DND-41 (cell line): ENCODE results near the gene LHX2.

ENCODE experiments used
- EZH2 ChIP-seq: IDR thresholded peaks from 3 replicates; pipeline ENCODE4 v1.6.1; 2012; ENCODE audit warnings: borderline replicate concordance, low read depth, mild to moderate bottlenecking, moderate library complexity, low read length, inconsistent platforms; ENCODE audit not compliant: severe bottlenecking
- TF ChIP-seq, protein P1 (sequence below): IDR thresholded peaks from 2 replicates; pipeline ENCODE4 v1.5.1; 2012; ENCODE audit warnings: borderline replicate concordance, low read length, moderate library complexity, mild to moderate bottlenecking; ENCODE audit not compliant: poor library complexity, severe bottlenecking; ENCODE audit errors: extremely low read depth

DNA sequence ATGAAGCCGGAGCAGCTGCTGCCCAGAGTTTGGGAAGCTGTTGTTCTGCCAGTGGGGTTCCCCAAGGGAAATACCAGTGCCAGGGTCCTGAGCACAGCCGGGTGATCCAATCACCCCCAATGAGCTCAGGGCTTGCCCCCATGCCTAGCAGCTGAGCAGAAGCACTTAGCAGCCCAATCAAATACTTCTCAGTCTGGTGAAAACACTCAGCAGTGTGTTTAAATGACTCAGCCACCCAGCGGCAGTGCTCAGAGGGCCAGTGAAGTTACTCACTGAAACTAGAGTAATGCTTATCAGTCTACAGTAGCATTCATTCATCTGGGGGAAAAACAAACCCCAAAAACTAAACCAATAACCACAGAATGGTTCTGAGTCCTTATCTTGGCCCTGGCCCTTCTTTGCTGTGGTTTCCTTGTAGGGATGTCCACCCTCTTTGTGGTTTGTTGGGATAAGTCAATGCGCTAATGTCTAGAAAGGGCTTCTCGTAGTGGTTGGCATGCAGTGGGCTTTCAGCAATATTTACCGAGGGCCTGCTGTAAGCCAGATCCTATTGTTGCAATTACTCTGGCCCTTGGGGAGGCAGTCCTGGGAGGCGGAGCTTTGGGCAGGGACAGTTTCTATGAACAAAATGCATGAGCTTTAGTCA lies 43.1 kb downstream of the LHX2 start:
- TF ChIP-seq, protein P1, sequence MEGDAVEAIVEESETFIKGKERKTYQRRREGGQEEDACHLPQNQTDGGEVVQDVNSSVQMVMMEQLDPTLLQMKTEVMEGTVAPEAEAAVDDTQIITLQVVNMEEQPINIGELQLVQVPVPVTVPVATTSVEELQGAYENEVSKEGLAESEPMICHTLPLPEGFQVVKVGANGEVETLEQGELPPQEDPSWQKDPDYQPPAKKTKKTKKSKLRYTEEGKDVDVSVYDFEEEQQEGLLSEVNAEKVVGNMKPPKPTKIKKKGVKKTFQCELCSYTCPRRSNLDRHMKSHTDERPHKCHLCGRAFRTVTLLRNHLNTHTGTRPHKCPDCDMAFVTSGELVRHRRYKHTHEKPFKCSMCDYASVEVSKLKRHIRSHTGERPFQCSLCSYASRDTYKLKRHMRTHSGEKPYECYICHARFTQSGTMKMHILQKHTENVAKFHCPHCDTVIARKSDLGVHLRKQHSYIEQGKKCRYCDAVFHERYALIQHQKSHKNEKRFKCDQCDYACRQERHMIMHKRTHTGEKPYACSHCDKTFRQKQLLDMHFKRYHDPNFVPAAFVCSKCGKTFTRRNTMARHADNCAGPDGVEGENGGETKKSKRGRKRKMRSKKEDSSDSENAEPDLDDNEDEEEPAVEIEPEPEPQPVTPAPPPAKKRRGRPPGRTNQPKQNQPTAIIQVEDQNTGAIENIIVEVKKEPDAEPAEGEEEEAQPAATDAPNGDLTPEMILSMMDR, result no peak
- no peak for TF ChIP-seq EZH2
